Neural cell (in vitro differentiated cells): ENCODE measurements around the gene TNS3.

Experiments used
- EP300 ChIP-seq: fragments of 450-650 bp; conservative IDR thresholded peaks from 2 replicates; pipeline ENCODE4 v1.6.1; 2014; ENCODE audit warnings: antibody characterized with exemption, mild to moderate bottlenecking, moderate library complexity; ENCODE audit not compliant: poor library complexity, severe bottlenecking
- EZH2 ChIP-seq: fragments of 200-600, 300-800 bp; shearing (Covaris generic), sonication (generic); IDR thresholded peaks from 2 replicates; pipeline ENCODE4 v1.6.1; 2014; ENCODE audit warnings: antibody characterized with exemption, low read length, borderline replicate concordance, mild to moderate bottlenecking; ENCODE audit not compliant: insufficient read depth, poor library complexity, severe bottlenecking
- POLR2AphosphoS5 ChIP-seq: IDR thresholded peaks from 2 replicates; pipeline ENCODE4 v1.6.1; 2012
- RAD21 ChIP-seq: fragments of 450-650 bp; conservative IDR thresholded peaks from 2 replicates; pipeline ENCODE4 v1.6.1; 2014; ENCODE audit warnings: antibody characterized with exemption, mild to moderate bottlenecking, moderate library complexity
- SMC3 ChIP-seq: fragments of 450-650 bp; conservative IDR thresholded peaks from 2 replicates; pipeline ENCODE4 v1.6.1; 2014; ENCODE audit warnings: antibody characterized with exemption, mild to moderate bottlenecking, moderate library complexity; ENCODE audit not compliant: poor library complexity
- TF ChIP-seq, protein P1 (sequence below): fragments of 450-650 bp; IDR thresholded peaks from 2 replicates; pipeline ENCODE4 v1.5.1; 2014; ENCODE audit warnings: antibody characterized with exemption, mild to moderate bottlenecking, moderate library complexity; ENCODE audit not compliant: poor library complexity, severe bottlenecking

DNA sequence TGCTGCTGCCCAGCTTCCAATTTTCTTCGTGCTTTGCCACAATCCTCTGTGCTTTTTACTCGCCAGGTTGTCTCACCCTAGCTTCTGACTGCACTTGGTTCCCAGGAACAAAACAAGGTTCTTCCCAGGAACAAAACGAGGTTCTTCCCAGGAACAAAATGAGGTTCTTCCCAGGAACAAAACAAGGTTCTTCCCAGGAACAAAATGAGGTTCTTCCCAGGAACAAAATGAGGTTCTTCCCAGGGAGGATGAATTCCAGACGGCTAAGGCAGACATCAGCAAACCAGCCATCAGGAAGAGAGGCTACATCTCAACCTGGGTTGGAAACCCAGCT is 41.9 kb downstream of the TNS3 start:
- TF ChIP-seq POLR2AphosphoS5 (no peak), EP300 (no peak), RAD21 (no peak), EZH2 (no peak), SMC3 (no peak)
- TF ChIP-seq, protein P1, sequence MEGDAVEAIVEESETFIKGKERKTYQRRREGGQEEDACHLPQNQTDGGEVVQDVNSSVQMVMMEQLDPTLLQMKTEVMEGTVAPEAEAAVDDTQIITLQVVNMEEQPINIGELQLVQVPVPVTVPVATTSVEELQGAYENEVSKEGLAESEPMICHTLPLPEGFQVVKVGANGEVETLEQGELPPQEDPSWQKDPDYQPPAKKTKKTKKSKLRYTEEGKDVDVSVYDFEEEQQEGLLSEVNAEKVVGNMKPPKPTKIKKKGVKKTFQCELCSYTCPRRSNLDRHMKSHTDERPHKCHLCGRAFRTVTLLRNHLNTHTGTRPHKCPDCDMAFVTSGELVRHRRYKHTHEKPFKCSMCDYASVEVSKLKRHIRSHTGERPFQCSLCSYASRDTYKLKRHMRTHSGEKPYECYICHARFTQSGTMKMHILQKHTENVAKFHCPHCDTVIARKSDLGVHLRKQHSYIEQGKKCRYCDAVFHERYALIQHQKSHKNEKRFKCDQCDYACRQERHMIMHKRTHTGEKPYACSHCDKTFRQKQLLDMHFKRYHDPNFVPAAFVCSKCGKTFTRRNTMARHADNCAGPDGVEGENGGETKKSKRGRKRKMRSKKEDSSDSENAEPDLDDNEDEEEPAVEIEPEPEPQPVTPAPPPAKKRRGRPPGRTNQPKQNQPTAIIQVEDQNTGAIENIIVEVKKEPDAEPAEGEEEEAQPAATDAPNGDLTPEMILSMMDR: no peak
